Measurements from ENCODE around the gene SYNE1. TPM values are rescaled to one million over a fixed set of nuclear protein-coding genes. Genes with fewer than 3 reads are reported as not detected.

Gene SYNE1
- polyA plus RNA-seq, 1 donor from 2014 or later: 30.9 TPM

DNA sequence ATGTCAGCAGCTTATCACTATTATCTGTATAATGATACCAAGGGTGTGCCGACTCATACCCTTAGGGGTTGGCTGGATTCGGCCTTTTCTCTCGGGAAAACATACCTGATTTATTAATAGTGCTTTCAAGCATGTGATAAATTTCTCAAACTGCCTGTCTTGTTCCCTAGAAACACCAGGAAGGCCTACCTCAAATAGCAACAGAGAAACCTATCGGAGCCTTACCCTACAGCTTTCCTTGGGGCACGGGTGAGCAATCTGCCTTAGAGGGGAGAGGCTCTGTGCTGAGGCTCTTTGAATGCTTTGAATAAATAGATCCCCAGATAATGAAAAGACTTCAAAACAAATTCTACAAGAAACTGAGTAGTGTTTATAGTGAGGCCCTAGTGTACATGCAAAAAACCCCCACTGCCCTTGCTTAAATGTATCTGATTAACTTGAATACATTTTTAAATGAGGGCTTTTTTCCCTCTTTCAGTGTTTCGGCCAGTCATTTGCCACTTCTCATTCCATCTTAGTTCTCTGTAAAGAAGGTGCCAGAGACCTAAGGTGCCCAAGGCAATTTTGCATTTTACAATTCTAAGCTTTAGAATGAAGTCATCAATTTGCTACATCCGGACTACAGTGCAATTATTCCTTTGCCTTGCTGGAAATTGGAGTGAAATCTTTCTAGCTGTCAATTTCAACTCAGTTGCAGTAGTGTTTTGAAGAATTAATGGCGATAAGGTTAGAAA lies 509.6 kb downstream of the SYNE1 start:
- peaks cover 7% of the 10 kb centered on the region for H3K36me3 Mint-ChIP-seq
- no peak overlapping the region for H3K27ac Mint-ChIP-seq
- H3K4me1 Mint-ChIP-seq: peaks cover 0 to 2% (median 0%) of the 10 kb centered on the region in 3 donors
- H3K9me3 Mint-ChIP-seq: no peaks in the 10 kb centered on the region
- no peak overlapping the region for H3K4me3 Mint-ChIP-seq
- no peaks in the 10 kb centered on the region for H3K27me3 Mint-ChIP-seq

DNA sequence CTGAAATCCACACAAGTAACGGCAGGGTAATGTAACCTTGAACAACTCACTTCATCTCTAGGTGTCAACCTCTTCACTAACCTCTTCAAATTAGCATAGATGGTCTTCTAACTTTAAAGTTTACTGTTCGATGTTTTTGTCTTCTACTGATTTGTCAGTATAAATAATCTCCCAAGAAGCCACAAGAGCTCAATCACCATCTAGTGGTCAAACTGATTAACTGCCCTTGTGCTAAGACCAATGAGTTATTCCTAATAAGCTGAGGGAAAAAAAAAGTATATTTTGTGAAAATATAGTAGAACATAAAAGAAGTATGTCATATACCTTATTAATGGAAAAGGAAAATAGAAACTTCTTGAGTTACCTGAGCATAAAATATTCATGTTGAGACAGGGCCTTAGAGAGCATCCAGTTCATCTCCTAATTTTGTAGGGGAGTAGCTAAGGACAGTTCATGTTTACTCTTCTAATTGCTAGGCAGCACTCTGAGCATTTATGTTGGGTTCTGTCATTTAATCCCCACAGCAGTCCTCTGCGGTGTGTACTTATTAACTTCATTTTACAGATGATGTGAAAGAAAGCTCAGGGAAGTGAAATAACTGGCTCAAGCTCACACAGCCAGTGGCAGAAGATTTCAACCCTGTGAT lies 512.6 kb downstream of the SYNE1 start:
- H3K27me3 Mint-ChIP-seq: no peaks in the 10 kb centered on the region
- H3K27ac Mint-ChIP-seq: peak overlapping the region in 1 of 3 donors; percentile 17
- peaks cover 0 to 2% (median 0%) of the 10 kb centered on the region in 3 donors for H3K4me1 Mint-ChIP-seq
- H3K36me3 Mint-ChIP-seq: peaks cover 15% of the 10 kb centered on the region
- H3K9me3 Mint-ChIP-seq: no peaks in the 10 kb centered on the region
- no peak overlapping the region for H3K4me3 Mint-ChIP-seq

DNA sequence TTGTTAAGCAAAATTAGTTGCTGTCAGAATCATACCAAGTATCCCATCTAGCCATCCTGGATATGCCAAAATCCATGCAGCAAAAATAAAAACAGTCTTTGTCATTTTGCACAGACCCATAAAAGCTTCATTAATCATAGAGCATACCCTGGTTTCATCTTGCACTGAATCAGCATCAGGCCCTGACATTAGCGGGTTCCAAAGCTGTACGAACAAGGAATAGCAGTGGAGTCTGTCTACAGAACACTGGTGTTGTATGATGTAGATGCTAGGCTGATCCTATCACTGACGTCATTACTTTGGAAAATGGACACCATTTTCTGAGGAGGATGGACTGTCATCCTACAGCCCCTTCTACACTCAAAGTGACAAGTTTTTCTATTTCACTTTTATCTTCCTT lies 514.1 kb downstream of the SYNE1 start:
- H3K4me1 Mint-ChIP-seq: peaks cover under 1 to 4% (median 2%) of the 10 kb centered on the region in 3 donors
- peaks cover 19% of the 10 kb centered on the region for H3K36me3 Mint-ChIP-seq
- no peak overlapping the region for H3K27ac Mint-ChIP-seq
- H3K4me3 Mint-ChIP-seq: no peak overlapping the region
- peaks cover 0 to 4% (median 2%) of the 10 kb centered on the region in 3 donors for H3K9me3 Mint-ChIP-seq
- H3K27me3 Mint-ChIP-seq: no peaks in the 10 kb centered on the region

DNA sequence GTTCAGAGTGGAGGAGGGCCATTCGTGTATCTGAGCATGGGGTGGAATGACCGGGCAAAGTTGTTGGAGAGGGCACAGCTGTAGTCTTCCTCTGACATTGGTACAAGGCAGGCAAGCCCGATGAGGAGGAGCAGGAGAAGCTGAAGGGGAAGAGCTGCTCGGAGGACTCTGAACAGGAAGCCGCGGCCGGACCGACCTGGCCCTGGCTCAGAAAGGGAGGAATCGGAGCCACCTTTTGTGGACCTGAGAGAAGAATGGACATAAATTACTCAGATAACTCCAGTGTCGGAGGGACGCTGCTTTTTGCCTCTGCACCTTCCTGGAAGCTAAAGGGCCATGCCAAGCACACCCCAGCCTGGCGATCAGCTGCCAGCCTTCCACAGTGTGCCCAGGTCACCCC lies 514.7 kb downstream of the SYNE1 start:
- no peak overlapping the region for H3K27ac Mint-ChIP-seq
- peaks cover 0 to 5% (median 2%) of the 10 kb centered on the region in 3 donors for H3K9me3 Mint-ChIP-seq
- H3K36me3 Mint-ChIP-seq: peaks cover 19% of the 10 kb centered on the region
- no peak overlapping the region for H3K4me3 Mint-ChIP-seq
- H3K27me3 Mint-ChIP-seq: no peaks in the 10 kb centered on the region
- H3K4me1 Mint-ChIP-seq: peaks cover 6 to 9% (median 8%) of the 10 kb centered on the region in 3 donors

DNA sequence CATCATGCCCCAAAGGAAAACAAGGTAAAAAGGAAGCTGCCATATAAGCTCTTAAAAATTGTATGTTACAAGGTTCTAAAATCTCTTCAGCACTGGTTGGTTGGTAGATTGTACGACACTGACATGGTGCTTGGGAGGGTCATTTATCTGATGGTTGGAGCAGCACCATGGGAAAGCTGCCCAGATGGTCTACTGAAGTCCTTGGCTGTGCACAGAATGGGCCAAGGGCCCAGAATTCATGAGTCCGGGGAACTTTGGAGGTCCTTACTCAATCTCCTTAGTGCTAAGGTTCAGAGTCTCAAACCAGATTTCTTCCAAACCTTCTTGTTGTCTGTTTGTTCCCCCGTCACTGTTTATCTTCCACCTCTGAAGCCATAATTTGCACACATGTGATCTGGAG lies 515.3 kb downstream of the SYNE1 start:
- H3K4me1 Mint-ChIP-seq: peaks cover 7 to 10% (median 9%) of the 10 kb centered on the region in 3 donors
- peaks cover 19% of the 10 kb centered on the region for H3K36me3 Mint-ChIP-seq

DNA sequence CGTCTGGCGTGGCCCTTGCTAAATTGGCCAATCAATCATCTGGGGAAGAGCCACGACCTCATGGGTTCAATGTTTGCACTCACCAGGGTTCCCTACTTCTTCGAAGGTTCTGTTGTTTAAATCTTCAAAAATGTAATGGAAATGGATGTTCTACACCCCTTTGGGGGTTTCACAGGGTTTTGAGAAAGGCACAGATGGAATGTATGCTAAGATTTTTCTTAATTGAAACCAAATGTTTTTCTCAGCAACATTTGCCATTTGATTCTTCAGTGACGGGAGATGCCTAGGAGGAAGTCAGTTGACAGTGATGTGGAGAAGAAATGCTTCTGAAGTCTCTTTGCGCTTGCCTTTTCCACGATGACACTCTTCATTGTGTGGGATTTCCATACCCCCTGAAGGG lies 517.3 kb downstream of the SYNE1 start:
- H3K27me3 Mint-ChIP-seq: no peaks in the 10 kb centered on the region
- H3K36me3 Mint-ChIP-seq: peaks cover 19% of the 10 kb centered on the region
- no peak overlapping the region for H3K27ac Mint-ChIP-seq
- peaks cover 0 to 5% (median 2%) of the 10 kb centered on the region in 3 donors for H3K9me3 Mint-ChIP-seq
- no peak overlapping the region for H3K4me3 Mint-ChIP-seq
- H3K4me1 Mint-ChIP-seq: peaks cover 7 to 10% (median 9%) of the 10 kb centered on the region in 3 donors

More for the DNA sequence above, 515.3 kb downstream of the SYNE1 start:
- peaks cover 0 to 5% (median 2%) of the 10 kb centered on the region in 3 donors for H3K9me3 Mint-ChIP-seq
- H3K27ac Mint-ChIP-seq: no peak overlapping the region
- H3K4me3 Mint-ChIP-seq: no peak overlapping the region
- no peaks in the 10 kb centered on the region for H3K27me3 Mint-ChIP-seq

DNA sequence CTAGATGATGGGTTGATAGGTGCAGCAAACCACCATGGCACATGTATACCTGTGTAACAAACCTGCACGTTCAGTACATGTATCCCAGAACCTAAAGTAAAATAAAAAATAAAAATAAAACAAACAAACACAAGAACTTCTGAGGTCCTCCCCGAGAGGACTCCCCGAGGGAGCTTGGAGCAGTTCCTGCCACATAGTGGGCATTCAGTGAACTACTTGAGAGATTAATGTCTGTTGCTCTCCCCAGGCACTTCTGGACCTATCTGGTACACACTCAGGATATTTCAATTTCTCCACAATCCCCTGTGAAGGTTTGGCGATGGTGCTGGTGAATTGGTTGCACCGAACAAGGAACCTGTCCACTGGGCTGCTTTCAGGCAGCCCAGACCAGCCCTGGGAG lies 518.5 kb downstream of the SYNE1 start:
- peaks cover 0 to 5% (median 2%) of the 10 kb centered on the region in 3 donors for H3K9me3 Mint-ChIP-seq
- H3K36me3 Mint-ChIP-seq: peaks cover 19% of the 10 kb centered on the region
- peaks cover 7 to 9% (median 9%) of the 10 kb centered on the region in 3 donors for H3K4me1 Mint-ChIP-seq
- H3K4me3 Mint-ChIP-seq: peak overlapping the region in 1 of 4 donors; percentile 55
- H3K27me3 Mint-ChIP-seq: no peaks in the 10 kb centered on the region
- H3K27ac Mint-ChIP-seq: peak overlapping the region in 1 of 3 donors; percentile 31

DNA sequence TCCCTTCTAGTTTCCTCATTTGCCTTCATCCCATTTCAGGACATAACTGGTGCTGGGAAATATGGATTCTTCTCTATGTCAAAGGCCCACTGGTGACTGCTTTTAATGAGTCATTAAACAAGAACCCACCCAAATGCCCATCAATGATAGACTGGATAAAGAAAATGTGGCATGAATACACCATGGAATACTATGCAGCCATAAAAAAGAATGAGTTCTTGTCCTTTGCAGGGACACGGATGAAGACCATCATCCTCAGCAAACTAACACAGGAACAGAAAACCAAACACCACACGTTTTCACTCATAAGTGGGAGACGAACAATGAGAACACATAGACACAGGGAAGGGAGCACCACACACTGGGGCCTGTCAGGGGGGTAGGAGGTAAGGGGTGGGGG lies 518.9 kb downstream of the SYNE1 start:
- H3K36me3 Mint-ChIP-seq: peaks cover 20% of the 10 kb centered on the region

DNA sequence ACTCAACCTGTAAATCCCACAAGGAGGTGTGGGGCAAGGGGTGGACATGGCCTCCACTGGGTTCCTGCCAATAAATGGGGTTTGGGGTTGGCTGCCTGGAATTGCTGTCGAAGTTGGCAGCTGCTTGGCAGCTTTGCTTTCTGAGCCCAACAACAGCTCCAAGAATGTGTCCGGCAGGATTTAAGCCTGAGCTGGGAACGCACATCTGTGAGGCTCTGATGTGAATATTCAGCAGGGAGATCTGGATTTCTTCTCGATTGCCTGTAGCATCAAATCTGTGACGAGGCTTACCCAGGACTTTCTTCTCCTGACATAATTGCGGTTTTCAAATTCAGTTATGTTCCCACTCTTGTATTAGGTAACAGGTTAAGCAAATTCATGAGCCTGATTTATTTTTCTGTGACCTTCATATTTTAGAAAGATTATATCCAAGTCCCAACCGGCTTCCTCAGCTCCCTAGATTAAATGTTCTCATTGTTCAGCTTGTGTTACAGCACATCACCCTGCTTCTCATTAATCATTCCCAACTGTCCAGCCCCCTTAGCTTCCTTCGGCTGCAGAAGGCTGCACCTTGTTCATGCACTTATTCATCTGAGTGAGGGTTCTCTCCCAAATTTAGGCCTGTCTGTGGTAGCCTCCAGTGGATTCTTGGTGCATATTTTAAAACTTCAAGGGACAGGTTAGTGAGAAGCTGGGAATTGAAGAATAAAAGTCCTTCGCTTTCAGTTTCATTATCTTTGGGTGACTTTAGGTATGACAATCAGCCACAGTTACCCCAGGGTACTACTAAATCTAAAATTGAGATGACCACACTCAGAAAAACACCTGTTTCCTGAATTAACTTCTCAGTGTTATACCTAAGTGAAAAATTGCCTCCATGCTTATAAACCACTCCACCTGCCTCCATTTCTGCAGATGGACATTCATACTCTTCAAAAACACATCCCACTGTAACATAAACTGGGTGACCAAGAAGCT lies 519.7 kb downstream of the SYNE1 start:
- no peak overlapping the region for H3K4me3 Mint-ChIP-seq
- no peak overlapping the region for H3K27ac Mint-ChIP-seq
- H3K9me3 Mint-ChIP-seq: peaks cover 0 to 5% (median 2%) of the 10 kb centered on the region in 3 donors
- no peaks in the 10 kb centered on the region for H3K27me3 Mint-ChIP-seq
- peaks cover 7 to 9% (median 9%) of the 10 kb centered on the region in 3 donors for H3K4me1 Mint-ChIP-seq
- H3K36me3 Mint-ChIP-seq: peaks cover 22% of the 10 kb centered on the region

More for the DNA sequence above, 518.9 kb downstream of the SYNE1 start:
- Mint-ChIP-seq H3K4me1 (peaks cover 7 to 9% (median 9%) of the 10 kb centered on the region in 3 donors), H3K27me3 (no peaks in the 10 kb centered on the region), H3K9me3 (peaks cover 0 to 5% (median 2%) of the 10 kb centered on the region in 3 donors), H3K4me3 (no peak overlapping the region), H3K27ac (no peak overlapping the region)

DNA sequence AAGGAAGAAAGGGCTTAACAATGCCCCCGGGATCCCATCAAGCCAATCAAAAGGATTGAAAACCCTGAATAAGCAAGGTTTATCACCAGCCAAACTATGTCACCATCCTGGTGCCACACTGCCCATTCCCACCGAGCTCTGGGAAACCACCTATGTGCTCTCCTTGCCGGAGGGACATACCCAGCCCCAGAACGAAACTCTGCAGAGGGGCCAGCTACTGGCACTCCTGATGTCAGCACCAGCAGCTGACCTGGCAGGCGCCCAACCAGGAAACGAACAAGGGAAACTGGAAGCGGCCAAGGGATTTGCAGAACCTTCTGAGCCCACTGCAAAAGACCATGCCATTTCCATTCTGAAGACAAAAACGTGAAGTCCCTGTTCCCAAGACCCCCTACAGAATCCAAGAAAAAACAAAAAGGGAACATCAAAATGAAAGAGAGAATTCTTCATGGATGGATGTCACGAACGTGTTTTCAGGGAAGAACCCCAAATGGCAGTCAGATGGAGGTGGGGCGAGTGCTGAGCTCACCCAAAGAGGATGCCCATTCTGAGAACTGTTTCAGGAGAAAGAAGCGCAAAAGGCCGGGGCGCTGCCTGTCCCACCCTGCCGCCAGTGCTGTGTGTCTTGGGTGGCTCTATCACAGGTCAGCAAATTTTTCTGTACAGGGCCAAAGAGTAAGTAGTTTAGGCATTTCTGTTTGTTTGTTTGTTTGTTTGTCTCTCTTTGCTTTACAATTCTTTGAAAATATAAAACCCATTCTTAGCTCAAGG lies 524.5 kb downstream of the SYNE1 start:
- H3K4me1 Mint-ChIP-seq: peaks cover under 1 to 4% (median 3%) of the 10 kb centered on the region in 3 donors
- H3K9me3 Mint-ChIP-seq: no peaks in the 10 kb centered on the region
- H3K27ac Mint-ChIP-seq: peak overlapping the region in 1 of 3 donors; percentile 4
- peaks cover 3% of the 10 kb centered on the region for H3K36me3 Mint-ChIP-seq
- H3K4me3 Mint-ChIP-seq: no peak overlapping the region
- H3K27me3 Mint-ChIP-seq: no peaks in the 10 kb centered on the region

DNA sequence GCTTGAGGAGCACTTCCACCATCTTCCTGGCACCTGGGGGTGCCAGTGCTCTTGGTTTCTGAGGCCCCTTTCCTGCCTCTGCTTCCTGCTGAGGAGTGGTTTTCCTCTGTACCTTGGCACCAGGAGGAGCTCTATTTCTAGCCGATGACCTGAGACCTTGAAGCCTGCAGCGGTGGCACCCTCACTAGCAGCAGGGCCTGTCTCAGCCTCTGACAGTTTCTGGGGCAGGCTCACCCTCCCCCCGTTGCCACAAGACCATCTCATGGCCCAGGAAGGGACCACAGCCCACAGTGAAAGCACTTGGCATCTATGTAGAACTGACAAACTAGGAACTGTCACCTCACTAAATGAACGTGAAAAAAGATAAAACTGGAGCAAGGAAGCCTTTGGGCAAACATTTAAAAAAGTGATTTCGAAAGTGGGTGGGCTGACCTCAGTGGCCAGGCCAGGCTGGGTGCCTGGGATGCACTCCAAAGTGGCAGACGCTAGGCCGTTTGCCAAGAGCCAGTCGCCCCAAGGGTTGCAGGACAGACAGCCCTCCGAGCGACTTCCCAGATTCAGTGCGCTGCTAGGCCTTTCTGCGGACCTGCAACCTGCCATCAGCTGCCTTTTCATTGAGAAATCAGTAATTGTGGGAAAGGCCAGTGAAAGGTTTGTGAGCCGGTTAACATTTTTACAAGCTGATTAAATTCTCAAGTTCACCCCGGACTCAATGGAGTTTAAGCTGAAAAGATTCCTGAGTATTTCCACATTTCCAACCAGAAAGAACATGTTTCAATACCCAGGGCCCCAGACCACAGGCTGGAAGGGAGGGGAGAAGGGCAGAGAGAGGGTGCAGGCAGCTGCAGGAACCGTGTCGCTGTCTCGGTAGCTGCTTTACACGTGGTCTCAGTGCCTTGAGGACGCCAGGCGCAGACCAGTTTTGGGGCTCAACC lies 526.0 kb downstream of the SYNE1 start:
- H3K9me3 Mint-ChIP-seq: no peaks in the 10 kb centered on the region
- no peaks in the 10 kb centered on the region for H3K4me1 Mint-ChIP-seq
- no peaks in the 10 kb centered on the region for H3K27me3 Mint-ChIP-seq
- H3K27ac Mint-ChIP-seq: no peak overlapping the region
- peaks cover 3% of the 10 kb centered on the region for H3K36me3 Mint-ChIP-seq
- H3K4me3 Mint-ChIP-seq: no peak overlapping the region

DNA sequence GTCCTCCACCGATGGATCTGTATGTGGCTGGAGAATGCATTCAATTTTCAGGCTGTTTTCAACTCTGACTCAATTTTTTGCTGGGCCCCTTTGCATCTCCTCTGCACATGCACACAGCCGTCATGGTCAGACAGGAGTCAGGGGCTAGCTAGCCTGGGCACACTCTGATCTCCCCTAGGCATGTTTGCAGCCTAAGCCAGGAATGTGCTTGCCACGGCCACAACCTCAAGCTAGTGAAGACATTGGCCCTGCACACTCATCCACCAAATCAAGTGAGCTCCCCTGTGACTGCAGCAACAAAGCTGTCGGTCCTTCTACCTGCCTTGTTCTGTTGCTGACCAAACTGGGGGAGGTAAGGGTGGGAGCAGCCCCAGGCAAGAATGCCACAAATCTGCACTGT lies 529.2 kb downstream of the SYNE1 start:
- Mint-ChIP-seq H3K4me3 (no peak overlapping the region), H3K4me1 (no peaks in the 10 kb centered on the region), H3K27ac (no peak overlapping the region), H3K27me3 (no peaks in the 10 kb centered on the region), H3K36me3 (peaks cover under 1% of the 10 kb centered on the region), H3K9me3 (no peaks in the 10 kb centered on the region)

DNA sequence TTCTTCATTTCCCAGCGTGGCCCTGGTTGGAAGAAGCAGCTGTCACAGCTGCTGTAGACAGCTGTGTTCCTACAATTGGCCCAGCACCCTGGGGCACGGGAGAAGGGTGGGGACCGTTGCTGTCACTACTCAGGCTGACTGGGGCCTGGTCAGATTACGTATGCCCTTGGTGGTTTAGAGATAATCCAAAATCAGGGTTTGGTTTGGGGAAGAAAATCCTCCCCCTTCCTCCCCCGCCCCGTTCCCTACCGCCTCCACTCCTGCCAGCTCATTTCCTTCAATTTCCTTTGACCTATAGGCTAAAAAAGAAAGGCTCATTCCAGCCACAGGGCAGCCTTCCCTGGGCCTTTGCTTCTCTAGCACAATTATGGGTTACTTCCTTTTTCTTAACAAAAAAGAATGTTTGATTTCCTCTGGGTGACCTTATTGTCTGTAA lies 537.0 kb downstream of the SYNE1 start:
- peaks cover 1% of the 10 kb centered on the region for H3K36me3 Mint-ChIP-seq
- no peaks in the 10 kb centered on the region for H3K9me3 Mint-ChIP-seq
- no peak overlapping the region for H3K4me3 Mint-ChIP-seq
- H3K27me3 Mint-ChIP-seq: no peaks in the 10 kb centered on the region
- H3K4me1 Mint-ChIP-seq: peaks cover 0 to 1% (median 0%) of the 10 kb centered on the region in 3 donors
- H3K27ac Mint-ChIP-seq: no peak overlapping the region

Measured in IgD-negative memory B cell (primary cell).